Measurements from ENCODE around the gene PDLIM4.

Gene PDLIM4

DNA sequence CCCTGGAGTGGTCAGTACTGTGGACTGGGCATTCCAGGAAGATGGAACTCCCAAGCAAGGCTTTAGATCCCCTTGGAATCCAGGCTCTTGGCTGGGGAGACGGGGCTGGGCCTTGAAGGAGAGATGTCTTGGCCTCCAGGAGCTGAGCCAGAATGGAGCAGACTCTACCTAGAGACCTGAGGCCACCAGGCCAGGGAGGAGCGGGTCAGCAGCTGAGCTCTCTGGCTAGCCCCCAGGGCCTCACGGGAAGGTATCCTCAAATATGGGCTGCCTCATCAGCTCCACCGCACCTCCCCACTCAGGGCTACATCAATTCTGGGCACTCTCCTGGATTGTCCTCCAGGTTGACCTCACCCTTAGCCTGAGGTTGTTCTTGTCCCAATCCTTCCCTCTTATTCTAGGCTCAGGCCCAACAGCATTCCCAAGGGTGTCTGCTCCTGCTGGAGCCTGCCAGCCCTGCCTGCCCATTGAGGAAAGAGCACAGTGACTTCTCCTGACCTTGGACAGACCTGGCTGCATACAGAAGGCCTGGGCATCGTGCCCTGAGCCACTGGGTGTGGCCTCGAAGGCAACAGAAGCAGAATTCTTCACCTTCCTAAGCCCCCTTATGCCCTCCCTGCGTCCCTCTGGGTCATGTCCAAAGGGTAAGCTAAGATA, 3.0 kb upstream of the PDLIM4 start:
- no peak for DNase-seq

- no peak for DNase-seq
These were observed 1.3 kb upstream of the PDLIM4 start for GRCh38 chr5:132256086-132256782.

DNA sequence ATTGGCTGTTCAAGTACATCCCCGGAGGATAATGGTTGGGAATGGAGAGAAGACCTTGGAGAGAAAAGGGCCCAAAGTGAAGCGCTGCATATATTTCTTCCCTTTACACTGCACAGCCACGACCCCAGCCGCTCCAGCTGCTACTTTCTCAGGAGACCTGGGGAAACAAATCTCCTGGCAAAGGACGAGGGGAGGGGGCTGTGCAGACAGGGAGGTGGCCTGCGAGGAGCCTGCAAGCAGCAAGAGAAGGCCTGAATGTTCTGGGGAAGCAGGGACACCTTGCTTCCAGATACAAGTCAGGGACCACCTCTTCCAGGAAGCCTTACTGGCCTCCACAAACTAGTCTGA, 739 bp upstream of the PDLIM4 start:
- DNase-seq, result no peak

GRCh38 chr5:132258102-132259068, 889 bp downstream of the PDLIM4 start:
- DNase-seq, result no peak

GRCh38 chr5:132259069-132259851, 1.8 kb downstream of the PDLIM4 start:
- no peak for DNase-seq

- no peak for DNase-seq
These were observed 2.6 kb downstream of the PDLIM4 start for GRCh38 chr5:132260051-132260450.

DNA sequence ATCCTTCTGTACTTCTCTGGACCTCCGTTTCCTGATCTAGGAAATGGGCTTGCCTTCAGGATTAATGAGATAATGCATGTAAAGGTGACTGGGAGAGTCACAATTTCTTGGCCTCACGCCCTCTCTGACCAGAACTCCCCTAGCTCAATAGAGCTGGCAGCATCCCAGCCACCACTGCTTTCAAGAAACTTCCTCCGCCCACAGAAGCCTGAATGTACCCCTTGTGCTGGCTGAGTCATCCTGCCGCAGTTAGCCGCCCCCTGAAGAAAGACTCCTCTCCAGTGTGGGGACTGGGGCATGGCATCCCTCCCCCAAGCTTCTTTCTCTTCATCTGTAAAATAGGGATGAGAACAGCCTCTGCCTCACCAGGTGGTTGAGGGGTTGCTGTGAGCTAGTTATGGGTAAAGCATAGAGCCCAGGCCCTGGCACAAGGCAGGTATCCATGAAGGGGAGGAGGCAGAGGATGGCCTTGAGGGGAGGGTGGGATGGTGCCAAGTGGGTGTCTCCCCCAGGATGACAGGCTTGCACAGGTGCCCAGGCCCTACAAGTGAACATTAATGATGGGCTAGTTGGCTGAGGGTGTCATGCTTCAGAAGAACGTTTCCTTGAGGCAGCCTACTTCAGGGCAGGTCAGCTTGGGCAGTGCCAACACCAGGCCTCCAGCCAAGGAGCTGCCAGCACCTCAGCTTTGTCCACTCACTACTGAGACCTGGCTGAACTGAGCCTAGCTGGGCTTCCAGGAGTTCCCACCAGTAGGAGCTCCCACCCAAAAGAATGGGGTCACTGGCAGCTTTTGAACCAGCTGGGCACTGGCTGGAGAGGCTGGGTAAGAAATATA, 3.4 kb downstream of the PDLIM4 start:
- DNase-seq, result no peak

- DNase-seq, result no peak
These were observed 4.7 kb downstream of the PDLIM4 start for GRCh38 chr5:132261881-132262845.

- DNase-seq, result no peak
These were observed 5.5 kb downstream of the PDLIM4 start for GRCh38 chr5:132262882-132263547.

- no peak for DNase-seq
These were observed 6.2 kb downstream of the PDLIM4 start for GRCh38 chr5:132263548-132264261.

GRCh38 chr5:132264546-132265335, 7.2 kb downstream of the PDLIM4 start:
- no peak for DNase-seq

DNA sequence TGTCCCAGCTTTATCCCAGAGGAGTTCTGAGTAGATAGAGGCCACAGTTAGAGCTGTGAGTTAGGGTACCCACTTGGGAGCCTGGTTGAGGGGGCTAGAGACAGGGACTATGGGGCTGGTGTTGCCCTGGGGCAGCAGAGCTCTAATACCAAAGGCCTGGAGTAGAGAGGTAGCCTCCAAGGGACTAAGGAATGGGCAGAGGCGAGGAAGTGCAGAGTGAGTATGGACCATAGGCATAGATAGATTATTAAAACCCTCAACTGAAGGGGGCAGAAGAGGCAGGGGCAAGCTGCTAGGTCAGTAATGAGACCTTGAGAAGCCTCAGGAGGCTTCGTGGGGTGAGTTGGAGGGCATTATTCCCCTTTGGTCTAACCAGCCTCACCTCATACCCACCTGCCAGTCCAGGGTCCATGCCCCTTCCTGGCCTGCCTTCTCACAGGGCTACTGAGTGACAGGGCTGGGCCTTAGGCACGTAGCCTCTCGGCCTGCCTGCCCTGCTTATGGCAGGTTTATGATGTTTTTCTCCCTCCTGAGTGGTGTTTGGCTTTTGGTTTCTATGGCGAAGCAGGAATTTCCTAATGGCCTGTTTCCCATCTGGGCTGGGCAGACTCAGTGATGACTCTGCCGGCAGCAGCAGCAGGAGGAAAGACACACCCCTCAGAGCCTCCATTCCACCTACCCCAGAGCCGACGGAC, 8.0 kb downstream of the PDLIM4 start:
- no peak for DNase-seq

DNA sequence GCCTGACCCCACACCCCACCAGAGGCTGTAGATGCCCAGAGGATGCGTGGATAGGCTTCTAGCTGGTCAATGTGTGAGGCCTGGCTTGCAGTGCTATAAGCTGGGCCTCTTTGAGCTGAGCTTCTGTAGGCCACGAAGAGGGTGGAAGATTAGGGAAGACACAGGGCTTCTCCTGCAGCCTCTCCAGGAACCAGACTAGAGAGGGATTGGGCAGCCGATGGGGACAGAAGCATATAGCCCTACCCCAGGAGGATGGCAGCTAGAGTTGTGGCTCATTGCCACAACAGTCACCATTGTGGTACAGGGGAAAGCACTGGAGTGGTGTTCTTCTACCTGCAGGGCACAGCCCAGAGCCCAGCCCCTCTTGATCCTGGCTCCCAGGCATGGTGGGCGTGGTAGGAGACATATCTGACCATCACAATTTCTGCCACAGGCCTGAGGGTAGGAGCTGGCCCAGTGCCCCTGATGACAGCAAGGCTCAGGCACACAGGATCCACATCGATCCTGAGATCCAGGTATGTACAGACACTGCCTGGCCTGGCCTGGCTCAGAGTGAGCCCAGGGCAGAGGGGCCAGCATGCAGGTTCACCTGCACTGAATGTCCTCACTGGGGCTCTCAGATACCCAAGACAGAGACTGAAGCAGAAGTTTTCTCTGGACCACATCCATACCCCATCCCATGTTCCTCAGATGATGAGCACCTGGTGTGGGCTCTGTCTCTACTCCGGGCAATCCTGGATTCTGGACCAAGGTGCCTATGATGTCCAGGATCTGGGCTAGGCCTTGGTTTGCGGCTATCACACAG, 8.7 kb downstream of the PDLIM4 start:
- no peak for DNase-seq

DNA sequence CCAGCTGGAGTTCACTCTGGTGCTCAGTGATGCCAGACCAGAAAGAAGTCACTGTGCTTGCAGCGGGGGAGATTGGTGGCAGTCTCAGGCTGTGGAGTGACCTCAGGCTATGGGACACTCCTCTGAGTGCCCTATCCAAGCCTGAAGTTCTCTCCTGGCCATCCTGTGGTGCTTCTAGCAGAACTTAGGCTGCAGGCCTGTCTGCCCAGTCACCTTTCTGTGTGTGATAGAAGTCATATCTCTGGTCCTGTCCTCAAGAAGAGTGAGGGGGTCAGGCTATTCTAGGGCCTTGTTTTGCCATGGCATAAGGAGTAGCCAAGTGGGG, 9.3 kb downstream of the PDLIM4 start:
- DNase-seq, result no peak

DNA sequence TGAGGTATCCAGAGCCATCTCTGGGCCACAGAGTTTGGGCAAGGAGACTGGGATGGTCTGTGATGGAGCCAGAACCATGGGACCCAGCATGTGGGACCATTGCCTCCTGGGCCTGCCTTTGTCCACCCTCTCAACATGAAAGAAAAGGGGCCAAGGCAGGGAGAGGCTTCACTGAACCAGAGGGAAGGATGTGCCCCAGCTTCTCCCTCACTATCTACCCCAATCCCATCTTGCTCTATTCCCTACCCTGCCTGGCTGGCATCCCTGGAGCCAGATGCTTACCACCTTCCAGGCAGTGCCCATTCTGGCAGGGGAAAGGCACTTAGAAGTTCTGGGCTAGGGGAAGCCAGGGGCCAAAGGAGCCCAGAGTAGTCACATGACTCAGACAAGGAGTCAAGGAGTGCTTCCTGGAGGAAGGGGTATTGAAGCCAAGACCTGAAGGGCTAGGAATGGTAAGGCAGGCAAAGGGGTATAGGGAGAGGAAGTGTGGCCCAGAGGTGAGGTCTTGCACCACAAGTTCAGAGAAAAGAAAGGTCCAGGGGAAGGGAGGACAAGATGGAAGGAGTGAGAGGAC, 9.8 kb downstream of the PDLIM4 start:
- no peak for DNase-seq

DNA sequence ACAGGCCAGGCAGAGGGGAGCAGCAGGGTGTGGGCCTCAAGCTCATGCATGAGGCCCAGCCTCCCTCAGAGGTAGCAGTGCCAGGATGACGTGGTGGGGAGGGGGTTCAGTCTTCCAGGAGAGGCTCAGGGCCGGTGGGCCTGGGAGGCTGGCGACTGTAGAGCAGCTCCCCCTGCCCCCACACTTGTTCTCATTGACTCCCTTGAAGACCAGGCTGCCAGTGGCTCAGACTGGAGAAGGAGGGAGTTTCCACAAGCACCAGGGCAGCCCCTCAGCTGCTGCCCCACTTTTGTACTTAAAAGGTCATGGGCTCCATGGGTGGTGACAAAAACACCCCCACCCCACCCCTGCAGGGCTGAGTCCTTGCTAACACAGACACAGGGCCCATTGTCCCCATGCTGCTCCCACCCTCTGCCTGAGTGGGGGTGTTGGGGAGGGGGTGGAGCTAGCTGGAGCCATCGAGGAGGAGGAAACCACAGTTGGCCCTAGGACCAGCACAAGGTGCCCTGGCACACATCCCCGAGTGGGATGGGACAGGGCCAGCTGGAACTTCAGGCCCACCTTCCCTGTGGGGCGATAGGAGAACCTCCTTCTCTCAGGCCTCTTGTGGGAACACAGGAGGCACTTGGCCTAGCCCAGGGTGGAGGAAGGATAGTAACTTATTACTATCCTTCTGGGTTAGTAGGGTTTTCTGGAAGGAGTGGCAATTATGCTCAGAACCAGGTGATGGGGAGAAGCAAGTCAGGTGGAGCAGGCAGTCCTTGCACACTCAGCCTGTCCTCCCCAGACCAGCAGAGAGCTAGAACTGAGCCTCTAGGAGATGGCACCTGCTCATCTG, 10.7 kb downstream of the PDLIM4 start:
- DNase-seq, result no peak

Measured in NCI-H1436 treated with DMSO at 0.1 percent for 48 hours (cell line).